ENCODE data around the gene AKAIN1.

DNA sequence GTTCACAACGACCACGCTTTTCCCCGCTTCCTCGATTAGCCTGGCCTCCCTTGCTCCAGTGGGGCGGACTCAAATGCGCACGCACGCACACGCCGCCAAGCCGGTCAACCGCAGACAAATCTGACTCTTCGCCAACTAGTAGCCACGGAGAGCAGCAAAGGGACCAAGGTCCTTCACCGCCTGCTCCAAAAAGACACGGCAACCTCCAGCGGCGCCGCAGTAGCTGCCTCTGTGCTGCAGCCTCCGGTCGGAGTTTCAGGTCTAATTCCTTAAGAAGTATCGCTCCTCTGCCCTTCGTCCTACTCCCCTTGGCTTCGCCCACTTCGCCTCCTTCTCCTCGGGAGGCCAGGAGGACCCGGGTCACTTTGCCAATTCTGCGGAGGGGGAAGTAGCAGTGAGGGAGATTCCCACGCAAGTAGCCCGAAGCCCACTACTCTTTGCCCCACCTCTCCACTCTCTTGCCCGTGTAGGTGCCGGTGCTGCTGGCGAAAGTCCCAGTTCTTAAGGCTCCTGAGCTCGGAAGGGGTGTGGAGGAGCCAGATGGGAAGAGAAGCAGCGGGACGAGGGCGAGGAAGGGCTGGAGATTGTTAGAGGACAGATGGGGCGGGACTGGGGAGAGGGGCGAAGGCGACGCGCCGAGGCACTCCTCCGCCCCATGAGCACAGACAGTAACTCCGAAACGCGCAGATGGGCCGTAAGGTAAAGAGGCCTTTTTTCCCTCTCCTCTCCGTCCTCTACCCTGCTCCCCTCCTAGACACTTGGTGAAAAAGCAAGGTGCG lies 615 bp downstream of the AKAIN1 start:
- no peak for TF ChIP-seq POLR2A (IDR thresholded peaks at IDR 0.05)
- TF ChIP-seq, protein P1, sequence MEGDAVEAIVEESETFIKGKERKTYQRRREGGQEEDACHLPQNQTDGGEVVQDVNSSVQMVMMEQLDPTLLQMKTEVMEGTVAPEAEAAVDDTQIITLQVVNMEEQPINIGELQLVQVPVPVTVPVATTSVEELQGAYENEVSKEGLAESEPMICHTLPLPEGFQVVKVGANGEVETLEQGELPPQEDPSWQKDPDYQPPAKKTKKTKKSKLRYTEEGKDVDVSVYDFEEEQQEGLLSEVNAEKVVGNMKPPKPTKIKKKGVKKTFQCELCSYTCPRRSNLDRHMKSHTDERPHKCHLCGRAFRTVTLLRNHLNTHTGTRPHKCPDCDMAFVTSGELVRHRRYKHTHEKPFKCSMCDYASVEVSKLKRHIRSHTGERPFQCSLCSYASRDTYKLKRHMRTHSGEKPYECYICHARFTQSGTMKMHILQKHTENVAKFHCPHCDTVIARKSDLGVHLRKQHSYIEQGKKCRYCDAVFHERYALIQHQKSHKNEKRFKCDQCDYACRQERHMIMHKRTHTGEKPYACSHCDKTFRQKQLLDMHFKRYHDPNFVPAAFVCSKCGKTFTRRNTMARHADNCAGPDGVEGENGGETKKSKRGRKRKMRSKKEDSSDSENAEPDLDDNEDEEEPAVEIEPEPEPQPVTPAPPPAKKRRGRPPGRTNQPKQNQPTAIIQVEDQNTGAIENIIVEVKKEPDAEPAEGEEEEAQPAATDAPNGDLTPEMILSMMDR (IDR thresholded peaks at IDR 0.05): no peak
